Fibroblast of lung (primary cell): ENCODE data around the gene XPNPEP1. TPM values are rescaled to one million over a fixed set of nuclear protein-coding genes. Genes with fewer than 3 reads are reported as not detected.

Source experiments
- DNase-seq, 2 donors: peaks; one replicate each; pipeline versions ENCODE4 v3.0.0 to v3.0.0-alpha.2; 2010; ENCODE audit warnings: low read depth in 2 of 2
- H2AFZ ChIP-seq: 2 replicates; pipeline ENCODE4 v1.5.1; 2012; ENCODE audit warnings: low read length, control low read depth, inconsistent platforms
- H3K27ac ChIP-seq: 2 replicates; pipeline ENCODE4 v1.5.1; 2011; ENCODE audit warnings: low read length, control low read depth; ENCODE audit not compliant: insufficient read depth
- H3K27me3 ChIP-seq: 2 replicates; pipeline ENCODE4 v1.5.1; 2011; ENCODE audit warnings: mild to moderate bottlenecking, low read length; ENCODE audit not compliant: control insufficient read depth, insufficient read depth
- H3K36me3 ChIP-seq: 2 replicates; pipeline ENCODE4 v1.5.1; 2011; ENCODE audit warnings: low read length; ENCODE audit not compliant: control insufficient read depth, insufficient read depth
- H3K4me1 ChIP-seq: 2 replicates; pipeline ENCODE4 v1.5.1; 2011; ENCODE audit warnings: low read length; ENCODE audit not compliant: control insufficient read depth, insufficient read depth; ENCODE audit errors: extremely low read depth
- H3K4me2 ChIP-seq: 2 replicates; pipeline ENCODE4 v1.5.1; 2011; ENCODE audit warnings: low read length, control low read depth; ENCODE audit not compliant: insufficient read depth; ENCODE audit errors: extremely low read depth
- H3K4me3 ChIP-seq, 4 experiments: fragments of 200-600 bp in 1 of 4; sonication (generic) in 1 of 4; replicated peaks in 1 of 4; 2 replicates each; pipeline ENCODE4 v1.5.1; 2011 to 2016; ENCODE audit warnings: low read length in 4 of 4, low read depth in 3 of 4, mild to moderate bottlenecking in 3 of 4, control low read depth in 2 of 4, inconsistent platforms in 1 of 4, mixed read lengths in 1 of 4; ENCODE audit not compliant: insufficient read depth in 1 of 4; ENCODE audit errors: control extremely low read depth in 1 of 4
- H3K79me2 ChIP-seq: 2 replicates; pipeline ENCODE4 v1.5.1; 2012; ENCODE audit warnings: mild to moderate bottlenecking, low read length, inconsistent platforms; ENCODE audit not compliant: control insufficient read depth, insufficient read depth
- H3K9ac ChIP-seq: 2 replicates; pipeline ENCODE4 v1.5.1; 2011; ENCODE audit warnings: mild to moderate bottlenecking, low read length, control low read depth; ENCODE audit not compliant: insufficient read depth
- H3K9me3 ChIP-seq: 2 replicates; pipeline ENCODE4 v1.5.1; 2012; ENCODE audit warnings: low read depth, low read length; ENCODE audit not compliant: control insufficient read depth, insufficient read depth
- H4K20me1 ChIP-seq: 2 replicates; pipeline ENCODE4 v1.5.1; 2011; ENCODE audit warnings: low read length; ENCODE audit not compliant: control insufficient read depth, insufficient read depth; ENCODE audit errors: extremely low read depth
- CTCF ChIP-seq, 2 donors: IDR thresholded peaks in 1 of 2; conservative IDR thresholded peaks in 1 of 2; 1 replicate in 1 of 2; 2 replicates in 1 of 2; pipeline ENCODE4 v1.5.1; 2011 to 2012; ENCODE audit warnings: low read length in 2 of 2, control low read depth in 1 of 2, inconsistent platforms in 1 of 2, low read depth in 1 of 2, mild to moderate bottlenecking in 1 of 2
- EZH2 ChIP-seq: IDR thresholded peaks from 2 replicates; pipeline ENCODE4 v1.5.1; 2012; ENCODE audit warnings: low read length, control low read depth, mild to moderate bottlenecking; ENCODE audit errors: missing control alignments
- polyA plus RNA-seq, 2 donors: library from polyadenylated mRNA; depleted of rRNA in 1 of 2; stranded (reverse) in 1 of 2; unstranded in 1 of 2; fragments of >200 nt; gene quantifications; 2 replicates each; pipeline ENCODE4 v1.2.1, GENCODE V29; 2011 to 2012; ENCODE audit warnings: missing spikeins in 1 of 2
- total RNA-seq: library from RNA; depleted of rRNA; stranded (reverse); fragments of >200 nt; gene quantifications from 2 replicates; pipeline ENCODE4 v1.2.1, GENCODE V29; 2014

XPNPEP1 gene
- total and polyA plus RNA-seq, 2 donors (not counting 1 experiment from before 2014, with no cell fraction given) = 86.5 to 119 TPM

GRCh38 chr10:109962247-109962646 lies 38.9 kb upstream of the XPNPEP1 start:
- no peaks in the 10 kb centered on the region for H3K36me3 ChIP-seq
- H3K4me3 ChIP-seq = no peak overlapping the region
- TF ChIP-seq EZH2 = no peak
- no peak for TF ChIP-seq CTCF (conservative IDR thresholded peaks at IDR 0.05 in 1 of 2, IDR thresholded peaks at IDR 0.05 in 1 of 2; ENCODE audit: low read depth in 1 of 2, low read length in 2 of 2)
- no peak overlapping the region for H3K4me2 ChIP-seq
- peaks cover 19% of the 10 kb centered on the region for H3K4me1 ChIP-seq
- H3K9me3 ChIP-seq = no peaks in the 10 kb centered on the region
- H3K27me3 ChIP-seq = no peaks in the 10 kb centered on the region
- no peaks in the 10 kb centered on the region for H4K20me1 ChIP-seq
- no peak overlapping the region for H3K9ac ChIP-seq
- H3K79me2 ChIP-seq = no peaks in the 10 kb centered on the region
- no peak overlapping the region for H2AFZ ChIP-seq
- H3K27ac ChIP-seq = no peak overlapping the region
- DNase-seq = no peak

GRCh38 chr10:109961174-109962001 lies 38.1 kb upstream of the XPNPEP1 start:
- H3K36me3 ChIP-seq = no peaks in the 10 kb centered on the region
- peak; percentile 55 to 69 for DNase-seq
- H3K27ac ChIP-seq = no peak overlapping the region
- no peaks in the 10 kb centered on the region for H3K9me3 ChIP-seq
- no peaks in the 10 kb centered on the region for H3K27me3 ChIP-seq
- no peaks in the 10 kb centered on the region for H3K79me2 ChIP-seq
- TF ChIP-seq CTCF (conservative IDR thresholded peaks at IDR 0.05 in 1 of 2, IDR thresholded peaks at IDR 0.05 in 1 of 2; ENCODE audit: low read depth in 1 of 2, low read length in 2 of 2) = no peak
- no peak for TF ChIP-seq EZH2
- H3K4me3 ChIP-seq = no peak overlapping the region
- no peaks in the 10 kb centered on the region for H4K20me1 ChIP-seq
- H2AFZ ChIP-seq = no peak overlapping the region
- no peak overlapping the region for H3K9ac ChIP-seq
- no peak overlapping the region for H3K4me2 ChIP-seq
- H3K4me1 ChIP-seq = peaks cover 12% of the 10 kb centered on the region

DNA sequence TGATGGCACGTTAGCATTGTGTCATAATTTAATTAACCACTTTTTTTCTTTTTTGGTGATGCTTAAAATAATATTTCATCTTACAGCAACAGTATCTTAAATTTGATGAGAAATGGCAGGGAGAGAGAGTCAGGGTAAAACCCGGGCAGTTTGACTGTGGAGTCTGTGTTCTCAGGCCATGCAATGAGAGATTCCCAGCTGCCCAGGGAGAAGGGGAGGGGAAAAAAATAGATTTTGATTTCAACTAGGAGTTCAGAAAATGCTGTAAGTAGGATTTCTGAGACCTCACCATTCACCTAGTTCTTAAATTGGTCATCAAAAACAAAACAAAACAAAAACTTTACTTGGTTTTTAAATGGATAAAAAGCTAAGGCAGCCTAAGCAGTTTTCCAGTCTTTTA lies 37.4 kb upstream of the XPNPEP1 start:
- Histone ChIP-seq H3K4me2 (no peak overlapping the region), H3K36me3 (no peaks in the 10 kb centered on the region), H4K20me1 (no peaks in the 10 kb centered on the region), H3K27me3 (no peaks in the 10 kb centered on the region), H3K27ac (no peak overlapping the region), H3K4me3 (no peak overlapping the region), H3K4me1 (peaks cover 12% of the 10 kb centered on the region), H3K79me2 (no peaks in the 10 kb centered on the region), H3K9me3 (no peaks in the 10 kb centered on the region), H2AFZ (no peak overlapping the region), H3K9ac (no peak overlapping the region)
- no peak for DNase-seq
- TF ChIP-seq CTCF (conservative IDR thresholded peaks at IDR 0.05 in 1 of 2, IDR thresholded peaks at IDR 0.05 in 1 of 2; ENCODE audit: low read depth in 1 of 2, low read length in 2 of 2) (no peak), EZH2 (no peak)
